Panc1 (cell line): ENCODE data around the gene GPA33. TPM values are rescaled to one million over a fixed set of nuclear protein-coding genes. Genes with fewer than 3 reads are reported as not detected.

Experiments used
- ATAC-seq: fragments of 200-7000 bp; cut with Tn5 transposase; 2 replicates; pipeline ENCODE4 v1.9.1; 2020; ENCODE audit warnings: mild to moderate bottlenecking, moderate library complexity
- BruUV-seq: library from RNA; stranded (reverse); fragments of 400-500 nt; replicated peaks from 2 replicates; lab custom pipeline; 2021; lab: Mats Ljungman, UMichigan
- CTCF ChIA-PET: fragments of 300-600 bp; sonication (Branson Sonifier 250); formaldehyde crosslinking; loops from one replicate; lab custom pipeline; 2022; ENCODE audit warnings: antibody characterized with exemption; lab: Charles Lee
- POLR2A ChIA-PET: fragments of 300-600 bp; sonication (Branson Sonifier 250); formaldehyde crosslinking; loops from one replicate; lab custom pipeline; 2022; ENCODE audit warnings: antibody characterized with exemption; lab: Charles Lee
- DNase-seq: peaks from one replicate; pipeline ENCODE4 v3.0.0-alpha.2; 2010; ENCODE audit warnings: low read depth, low spot score
- H3K27ac ChIP-seq: 2 replicates; pipeline ENCODE4 v1.5.1; 2011; ENCODE audit warnings: mild to moderate bottlenecking, low read length, inconsistent platforms
- H3K27me3 ChIP-seq: fragments of 200-500 bp; sonication (Bioruptor generic); 2 replicates; pipeline ENCODE4 v1.6.0; 2014; ENCODE audit warnings: low read length, inconsistent platforms; ENCODE audit not compliant: control insufficient read depth, insufficient read depth
- H3K36me3 ChIP-seq: fragments of 200-500 bp; sonication (Bioruptor generic); 2 replicates; pipeline ENCODE4 v1.5.1; 2014; ENCODE audit warnings: inconsistent platforms, mild to moderate bottlenecking, low read length, moderate library complexity; ENCODE audit not compliant: control insufficient read depth, insufficient read depth
- H3K4me1 ChIP-seq: 2 replicates; pipeline ENCODE4 v1.5.1; 2011; ENCODE audit warnings: inconsistent platforms, mild to moderate bottlenecking, low read length, moderate library complexity; ENCODE audit not compliant: control insufficient read depth, insufficient read depth
- H3K4me3 ChIP-seq, 2 experiments: 2 replicates each; pipeline ENCODE4 v1.5.1; 2011 to 2012; ENCODE audit warnings: low read depth in 2 of 2, low read length in 2 of 2, mild to moderate bottlenecking in 2 of 2, inconsistent platforms in 1 of 2, moderate library complexity in 1 of 2
- H3K9me3 ChIP-seq: fragments of 200-500 bp; sonication (Bioruptor generic); 2 replicates; pipeline ENCODE4 v1.5.1; 2014; ENCODE audit warnings: low read depth, mild to moderate bottlenecking, inconsistent platforms, low read length, moderate library complexity; ENCODE audit not compliant: control insufficient read depth, insufficient read depth
- CTCF ChIP-seq: fragments of 450-650 bp; IDR thresholded peaks from 2 replicates; pipeline ENCODE4 v1.5.1; 2017; ENCODE audit warnings: mild to moderate bottlenecking
- POLR2AphosphoS5 ChIP-seq: IDR thresholded peaks from 2 replicates; pipeline ENCODE4 v1.6.1; 2012; ENCODE audit warnings: mild to moderate bottlenecking, low read depth, low read length, moderate library complexity
- SIN3A ChIP-seq: IDR thresholded peaks from 2 replicates; pipeline ENCODE4 v1.6.1; 2012; ENCODE audit warnings: low read depth, mild to moderate bottlenecking, low read length, moderate library complexity, borderline replicate concordance; ENCODE audit not compliant: insufficient read depth
- TCF7L2 ChIP-seq: IDR thresholded peaks from 2 replicates; pipeline ENCODE4 v1.6.1; 2011; ENCODE audit warnings: mild to moderate bottlenecking, low read depth, low read length, inconsistent platforms
- in situ Hi-C: cut with HindIII; loops from 2 replicates; pipeline ENCODE4 v1.10.0; 2016; ENCODE audit warnings: low sequenced_read_pairs, low pct_unique_long_range_greater_than_20kb
- intact Hi-C: fragments of 100-400 bp; cut with micrococcal nuclease; formaldehyde crosslinking; loops from one replicate; pipeline ENCODE4 v1.10.0; 2022; ENCODE audit not compliant: unreplicated experiment
- total RNA-seq: library from RNA; stranded (reverse); gene quantifications from one replicate; pipeline ENCODE4 v1.2.1, GENCODE V29; 2021; ENCODE audit not compliant: unreplicated experiment
- TF ChIP-seq, protein P1 (sequence below), 2 experiments: IDR thresholded peaks; 2 replicates each; pipeline ENCODE4 v1.6.1; 2011 to 2012; ENCODE audit warnings: low read depth in 2 of 2, control low read depth in 1 of 2, low read length in 1 of 2, mild to moderate bottlenecking in 1 of 2, moderate library complexity in 1 of 2; ENCODE audit not compliant: insufficient read depth in 1 of 2

Gene GPA33
- total RNA-seq, 1 experiment from 2014 or later, result 0.18 TPM

- in situ Hi-C loops (no loop called here), intact Hi-C loops (no loop called here)
- Histone ChIP-seq H3K4me1 (no peaks in the 10 kb centered on the region), H3K27me3 (no peaks in the 10 kb centered on the region), H3K36me3 (no peaks in the 10 kb centered on the region), H3K4me3 (no peak overlapping the region), H3K27ac (no peak overlapping the region), H3K9me3 (no peaks in the 10 kb centered on the region)
- CTCF ChIA-PET, result interaction anchor here (0.6 to 1.5 kb wide), 3 partner anchors 151 to 159 kb away, joined by 3 to 9 read pairs (median 6); partner anchors contain the start of gene POU2F1
- DNase-seq (no peak), ATAC-seq (no peak)
- no TSS peak for BruUV-seq
- POLR2A ChIA-PET, result no interaction called here
- TF ChIP-seq, protein P1, sequence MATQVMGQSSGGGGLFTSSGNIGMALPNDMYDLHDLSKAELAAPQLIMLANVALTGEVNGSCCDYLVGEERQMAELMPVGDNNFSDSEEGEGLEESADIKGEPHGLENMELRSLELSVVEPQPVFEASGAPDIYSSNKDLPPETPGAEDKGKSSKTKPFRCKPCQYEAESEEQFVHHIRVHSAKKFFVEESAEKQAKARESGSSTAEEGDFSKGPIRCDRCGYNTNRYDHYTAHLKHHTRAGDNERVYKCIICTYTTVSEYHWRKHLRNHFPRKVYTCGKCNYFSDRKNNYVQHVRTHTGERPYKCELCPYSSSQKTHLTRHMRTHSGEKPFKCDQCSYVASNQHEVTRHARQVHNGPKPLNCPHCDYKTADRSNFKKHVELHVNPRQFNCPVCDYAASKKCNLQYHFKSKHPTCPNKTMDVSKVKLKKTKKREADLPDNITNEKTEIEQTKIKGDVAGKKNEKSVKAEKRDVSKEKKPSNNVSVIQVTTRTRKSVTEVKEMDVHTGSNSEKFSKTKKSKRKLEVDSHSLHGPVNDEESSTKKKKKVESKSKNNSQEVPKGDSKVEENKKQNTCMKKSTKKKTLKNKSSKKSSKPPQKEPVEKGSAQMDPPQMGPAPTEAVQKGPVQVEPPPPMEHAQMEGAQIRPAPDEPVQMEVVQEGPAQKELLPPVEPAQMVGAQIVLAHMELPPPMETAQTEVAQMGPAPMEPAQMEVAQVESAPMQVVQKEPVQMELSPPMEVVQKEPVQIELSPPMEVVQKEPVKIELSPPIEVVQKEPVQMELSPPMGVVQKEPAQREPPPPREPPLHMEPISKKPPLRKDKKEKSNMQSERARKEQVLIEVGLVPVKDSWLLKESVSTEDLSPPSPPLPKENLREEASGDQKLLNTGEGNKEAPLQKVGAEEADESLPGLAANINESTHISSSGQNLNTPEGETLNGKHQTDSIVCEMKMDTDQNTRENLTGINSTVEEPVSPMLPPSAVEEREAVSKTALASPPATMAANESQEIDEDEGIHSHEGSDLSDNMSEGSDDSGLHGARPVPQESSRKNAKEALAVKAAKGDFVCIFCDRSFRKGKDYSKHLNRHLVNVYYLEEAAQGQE (IDR thresholded peaks at IDR 0.05; ENCODE audit: insufficient read depth in 1 of 2, low read depth in 2 of 2, low read length in 1 of 2), result no peak
- TF ChIP-seq SIN3A, result no peak
- TF ChIP-seq TCF7L2, result no peak
- no peak for TF ChIP-seq POLR2AphosphoS5
- TF ChIP-seq CTCF, result no peak
Observed at GRCh38 chr1:167061073-167061464, 29.1 kb downstream of the GPA33 start.

GRCh38 chr1:167060141-167061072, 29.8 kb downstream of the GPA33 start:
- Histone ChIP-seq H3K36me3 (no peaks in the 10 kb centered on the region), H3K4me3 (no peak overlapping the region), H3K27me3 (no peaks in the 10 kb centered on the region), H3K9me3 (no peaks in the 10 kb centered on the region), H3K4me1 (no peaks in the 10 kb centered on the region), H3K27ac (no peak overlapping the region)
- BruUV-seq, result no TSS peak
- ChIA-PET POLR2A (no interaction called here), CTCF (interaction anchor here (0.6 to 1.5 kb wide), 8 partner anchors 8 to 395 kb away, joined by 3 to 10 read pairs (median 6); partner anchors contain the start of genes POGK and POU2F1)
- ATAC-seq, result no peak
- TF ChIP-seq, protein P1 (IDR thresholded peaks at IDR 0.05; ENCODE audit: insufficient read depth in 1 of 2, low read depth in 2 of 2, low read length in 1 of 2), result no peak
- no peak for TF ChIP-seq TCF7L2
- TF ChIP-seq POLR2AphosphoS5, result no peak
- peak; percentile 44 for TF ChIP-seq CTCF
- no peak for TF ChIP-seq SIN3A
- intact Hi-C loops, result no loop called here
- in situ Hi-C loops, result no loop called here
- no peak for DNase-seq
